Left lung (tissue), 10 donors: ENCODE data around the gene ZFP36L1. TPM values are rescaled to one million over a fixed set of nuclear protein-coding genes. Genes with fewer than 3 reads are reported as not detected.

Experiments
- ATAC-seq: fragments of 200-7000 bp; cut with Tn5 transposase; one replicate; pipeline ENCODE4 v1.9.1; 2020; ENCODE audit warnings: moderate library complexity
- DNase-seq, 4 donors: peaks; one replicate each; pipeline ENCODE4 v3.0.0-alpha.2; 2013 to 2020
- H3K27ac ChIP-seq, 2 donors: fragments of 200-600 bp; sonication (generic) in 1 of 2; one replicate each; pipeline versions ENCODE4 v1.5.0 to v1.8.0; 2020 to 2021
- H3K27me3 ChIP-seq, 2 donors: fragments of 200-600 bp; sonication (generic) in 1 of 2; one replicate each; pipeline versions ENCODE4 v1.5.0 to v1.8.0; 2020 to 2021
- H3K36me3 ChIP-seq, 2 donors: fragments of 200-600 bp; sonication (generic) in 1 of 2; one replicate each; pipeline versions ENCODE4 v1.5.0 to v1.8.0; 2020 to 2021
- H3K4me1 ChIP-seq, 2 donors: fragments of 200-600 bp; one replicate each; pipeline ENCODE4 v1.8.0; 2021
- H3K4me3 ChIP-seq, 2 donors: fragments of 200-600 bp; sonication (generic) in 1 of 2; one replicate each; pipeline versions ENCODE4 v1.5.0 to v1.8.0; 2020 to 2021; ENCODE audit warnings: mild to moderate bottlenecking in 1 of 2
- H3K9me3 ChIP-seq, 2 donors: fragments of 200-600 bp; sonication (generic) in 1 of 2; one replicate each; pipeline versions ENCODE4 v1.5.0 to v1.8.0; 2020 to 2021
- intact Hi-C, 2 donors: fragments of 100-400 bp; cut with DNase I; formaldehyde crosslinking; loops; one replicate each; pipeline versions ENCODE4 v1.11.2 to v1.14.2; 2022
- polyA plus RNA-seq, 6 donors: library from polyadenylated mRNA; unstranded; fragments of 120-200 nt; gene quantifications; one replicate each; pipeline ENCODE4 v1.2.1, GENCODE V29; 2013; ENCODE audit not compliant: insufficient read length in 6 of 6
- total RNA-seq, 2 donors: library from RNA; stranded (reverse); fragmentation: NEBNext Ultra II Directional; extraction: Animal tissue kit (Norgen Biotek cat#: 25700); gene quantifications; one replicate each; pipeline ENCODE4 v1.2.1, GENCODE V29; 2021
- TF ChIP-seq, protein P1 (sequence below), 2 donors: fragments of 200-600 bp; sonication (generic) in 1 of 2; IDR thresholded peaks; one replicate each; pipeline versions ENCODE4 v1.5.0 to v1.8.0; 2021; ENCODE audit warnings: antibody characterized with exemption in 2 of 2
- donor health status: DM: no; HTN: yes; CAD: no.
- donor health status: DM: no; HTN: no; CAD: no.

ZFP36L1 gene
- total and polyA plus RNA-seq, 8 donors, result 292 to 603 (median 469) TPM

DNA sequence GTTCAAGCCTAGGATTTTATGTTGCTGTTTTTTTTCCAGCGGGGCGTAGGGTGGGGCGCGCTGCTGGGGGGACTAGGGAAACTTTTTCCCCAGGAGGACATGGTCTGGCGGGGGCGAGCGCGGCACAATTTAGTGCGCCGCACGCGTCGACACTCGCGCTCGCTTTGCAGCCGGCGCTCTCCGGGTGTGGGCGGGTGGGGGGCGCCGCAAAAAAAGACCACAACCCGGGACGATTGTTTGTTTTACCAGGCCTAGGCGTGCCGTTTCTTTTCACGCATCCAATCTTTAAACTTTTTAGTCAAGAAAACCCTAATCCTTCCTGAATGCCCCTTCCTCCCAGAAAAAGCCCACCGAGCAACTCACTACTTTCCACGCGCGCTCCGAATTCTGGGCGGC lies 865 bp upstream of the ZFP36L1 start:
- ATAC-seq (peak; percentile 1), DNase-seq (peak in 1 of 4 donors; percentile 83)
- H3K27me3 ChIP-seq, result no peaks in the 10 kb centered on the region
- H3K27ac ChIP-seq, result peak overlapping the region; percentile 100
- intact Hi-C loops, result loop anchor here in 1 of 2 donors (10.0 kb wide), 1 partner anchor 399 kb away; no protein-coding TSS in a partner anchor
- H3K4me3 ChIP-seq, result peak overlapping the region; percentile 59 to 78
- H3K9me3 ChIP-seq, result no peaks in the 10 kb centered on the region
- peaks cover 0 to 29% of the 10 kb centered on the region in 2 donors for H3K36me3 ChIP-seq
- TF ChIP-seq, protein P1, sequence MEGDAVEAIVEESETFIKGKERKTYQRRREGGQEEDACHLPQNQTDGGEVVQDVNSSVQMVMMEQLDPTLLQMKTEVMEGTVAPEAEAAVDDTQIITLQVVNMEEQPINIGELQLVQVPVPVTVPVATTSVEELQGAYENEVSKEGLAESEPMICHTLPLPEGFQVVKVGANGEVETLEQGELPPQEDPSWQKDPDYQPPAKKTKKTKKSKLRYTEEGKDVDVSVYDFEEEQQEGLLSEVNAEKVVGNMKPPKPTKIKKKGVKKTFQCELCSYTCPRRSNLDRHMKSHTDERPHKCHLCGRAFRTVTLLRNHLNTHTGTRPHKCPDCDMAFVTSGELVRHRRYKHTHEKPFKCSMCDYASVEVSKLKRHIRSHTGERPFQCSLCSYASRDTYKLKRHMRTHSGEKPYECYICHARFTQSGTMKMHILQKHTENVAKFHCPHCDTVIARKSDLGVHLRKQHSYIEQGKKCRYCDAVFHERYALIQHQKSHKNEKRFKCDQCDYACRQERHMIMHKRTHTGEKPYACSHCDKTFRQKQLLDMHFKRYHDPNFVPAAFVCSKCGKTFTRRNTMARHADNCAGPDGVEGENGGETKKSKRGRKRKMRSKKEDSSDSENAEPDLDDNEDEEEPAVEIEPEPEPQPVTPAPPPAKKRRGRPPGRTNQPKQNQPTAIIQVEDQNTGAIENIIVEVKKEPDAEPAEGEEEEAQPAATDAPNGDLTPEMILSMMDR (IDR thresholded peaks at IDR 0.05), result no peak
- H3K4me1 ChIP-seq, result peaks cover 7 to 34% of the 10 kb centered on the region in 2 donors

GRCh38 chr14:68792678-68792978 lies 239 bp downstream of the ZFP36L1 start:
- DNase-seq, result no peak
- H3K27ac ChIP-seq, result peak overlapping the region; percentile 100
- no peak for ATAC-seq
- TF ChIP-seq, protein P1 (IDR thresholded peaks at IDR 0.05), result no peak
- H3K9me3 ChIP-seq, result no peaks in the 10 kb centered on the region
- intact Hi-C loops, result loop anchor here in 1 of 2 donors (10.0 kb wide), 1 partner anchor 398 kb away; no protein-coding TSS in a partner anchor
- H3K4me3 ChIP-seq, result peak overlapping the region; percentile 78 to 81
- peaks cover 0 to 40% of the 10 kb centered on the region in 2 donors for H3K36me3 ChIP-seq
- H3K27me3 ChIP-seq, result no peaks in the 10 kb centered on the region
- H3K4me1 ChIP-seq, result peaks cover 13 to 43% of the 10 kb centered on the region in 2 donors

DNA sequence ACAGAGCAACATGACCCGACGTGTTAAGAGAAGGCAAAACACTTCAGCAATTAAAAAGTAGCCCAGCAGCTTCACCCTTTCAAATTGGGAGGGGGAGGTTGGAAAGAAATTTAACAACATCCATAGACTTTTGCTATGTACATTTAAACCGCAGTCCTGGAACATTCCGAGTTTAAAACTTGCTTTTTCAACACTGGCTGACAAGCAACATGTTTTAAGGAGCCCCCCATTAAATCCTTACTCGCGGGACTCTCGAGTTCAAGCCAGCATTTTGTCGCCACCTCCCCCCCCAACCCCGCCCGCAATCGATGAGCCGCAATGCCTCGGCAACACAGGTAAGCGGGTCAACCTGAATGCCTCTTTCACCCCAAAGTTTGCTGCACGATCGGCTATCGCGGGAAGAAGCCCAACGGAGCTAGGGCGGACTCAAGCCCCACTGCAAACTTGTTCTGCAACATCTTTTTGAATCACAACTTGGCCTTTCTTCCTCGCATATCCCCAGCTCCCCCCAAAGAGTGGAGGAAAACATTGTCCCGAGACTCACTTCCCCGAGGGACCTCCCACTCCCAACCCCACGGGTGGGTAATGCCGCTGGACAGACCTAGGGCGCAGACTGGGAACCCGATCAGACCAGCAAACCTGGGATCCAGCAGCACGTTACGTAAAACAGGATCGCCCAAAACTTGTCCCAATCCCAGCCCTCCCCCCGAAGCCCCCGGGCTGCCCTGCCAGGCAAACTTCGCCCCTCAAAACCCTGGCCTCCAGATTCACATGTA lies 777 bp downstream of the ZFP36L1 start:
- ATAC-seq (no peak), DNase-seq (peak in 1 of 4 donors; percentile 27)
- Histone ChIP-seq H3K4me3 (peak overlapping the region; percentile 78 to 81), H3K36me3 (peaks cover 0 to 45% of the 10 kb centered on the region in 2 donors), H3K27me3 (no peaks in the 10 kb centered on the region), H3K4me1 (peaks cover 19 to 44% of the 10 kb centered on the region in 2 donors), H3K27ac (peak overlapping the region; percentile 100), H3K9me3 (no peaks in the 10 kb centered on the region)
- intact Hi-C loops, result loop anchor here in 1 of 2 donors (10.0 kb wide), 1 partner anchor 397 kb away; no protein-coding TSS in a partner anchor
- TF ChIP-seq, protein P1 (IDR thresholded peaks at IDR 0.05), result no peak

DNA sequence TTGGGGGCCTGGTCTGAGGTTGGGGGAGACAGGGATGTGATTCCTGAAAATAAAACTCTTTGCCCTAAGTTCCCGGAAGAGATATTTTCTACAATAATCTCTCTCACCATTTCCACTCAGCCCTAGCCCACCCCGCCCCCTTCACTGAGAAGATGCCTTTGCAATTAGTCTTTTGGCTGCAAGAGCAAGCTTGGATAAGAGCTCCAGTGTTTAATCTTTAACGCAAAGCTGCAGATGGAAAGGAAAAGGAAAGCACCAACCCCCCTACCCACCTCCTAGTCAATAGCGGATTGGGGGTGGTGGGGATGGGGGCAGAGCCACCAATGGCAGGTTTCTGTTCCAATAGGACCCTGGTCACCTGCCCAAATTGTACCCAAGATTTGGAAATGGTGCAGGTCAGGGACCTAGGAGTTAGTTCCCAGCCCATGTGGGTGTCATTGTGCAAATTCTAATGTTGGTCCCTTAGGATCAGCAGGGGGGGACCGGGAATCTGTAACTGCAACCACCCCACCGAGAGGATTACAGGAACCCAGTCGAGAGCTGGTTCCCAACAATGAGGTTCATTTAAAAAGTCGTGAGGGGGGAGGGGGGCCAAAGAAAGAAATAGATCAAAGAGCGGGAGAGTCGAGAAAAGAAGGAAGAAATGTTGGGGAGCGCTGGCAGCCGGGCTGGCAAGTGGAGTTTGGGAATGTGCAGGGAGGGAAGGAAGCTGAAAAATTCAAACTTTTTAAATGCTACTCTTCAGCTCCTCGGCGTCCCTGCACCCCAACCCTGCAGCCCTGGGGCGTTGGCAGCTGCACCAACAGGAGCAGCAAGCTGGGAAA lies 1.6 kb downstream of the ZFP36L1 start:
- H3K4me3 ChIP-seq, result peak overlapping the region; percentile 78 to 81
- peaks cover 24 to 44% of the 10 kb centered on the region in 2 donors for H3K4me1 ChIP-seq
- no peak for ATAC-seq
- no peaks in the 10 kb centered on the region for H3K9me3 ChIP-seq
- no peaks in the 10 kb centered on the region for H3K27me3 ChIP-seq
- TF ChIP-seq, protein P1 (IDR thresholded peaks at IDR 0.05), result no peak
- H3K36me3 ChIP-seq, result peaks cover 0 to 50% of the 10 kb centered on the region in 2 donors
- peak in 1 of 4 donors; percentile 40 for DNase-seq
- H3K27ac ChIP-seq, result peak overlapping the region; percentile 100
- intact Hi-C loops, result loop anchor here in 1 of 2 donors (10.0 kb wide), 1 partner anchor 396 kb away; no protein-coding TSS in a partner anchor
